ENCODE results near the gene ANKRD24. TPM values are rescaled to one million over a fixed set of nuclear protein-coding genes. Genes with fewer than 3 reads are reported as not detected.

ANKRD24 gene
- total and polyA plus RNA-seq, 2 donors (not counting 3 experiments of a cell fraction or from before 2014, with no cell fraction given) = 0.07 to 0.27 TPM

DNA sequence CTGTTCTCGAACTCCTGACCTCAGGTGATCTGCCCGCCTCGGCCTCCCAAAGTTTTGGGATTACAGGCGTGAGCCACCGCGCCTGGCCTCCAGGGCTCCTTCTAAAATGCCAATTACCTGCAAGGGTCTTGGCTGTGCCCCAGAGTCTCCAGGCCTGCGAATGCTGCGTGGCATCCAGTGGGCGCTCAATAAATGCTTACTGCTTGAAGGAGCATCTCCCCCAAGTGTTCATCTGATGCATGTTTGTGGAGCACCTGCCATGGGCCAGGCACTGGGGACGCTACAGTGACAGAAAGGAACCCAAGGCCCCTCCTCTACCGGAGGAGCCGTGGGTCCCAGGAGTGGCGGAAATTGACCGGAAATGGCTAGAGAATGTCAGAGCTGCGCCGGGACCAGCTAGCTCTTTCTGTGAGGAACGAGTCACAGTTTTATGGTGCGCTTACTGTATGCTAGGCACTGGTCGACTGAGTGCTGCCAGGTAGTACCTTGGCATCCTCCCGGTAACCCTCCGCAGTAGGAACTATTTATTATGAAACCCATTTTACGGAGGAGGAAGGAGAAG, 14.2 kb downstream of the ANKRD24 start:
- intact Hi-C loops (cut with micrococcal nuclease) = no loop called here
- CTCF ChIA-PET = interaction anchor here (1.8 to 2.4 kb wide), 3 partner anchors 10 to 56 kb away, joined by 5 to 10 read pairs (median 7); no protein-coding TSS in a partner anchor

DNA sequence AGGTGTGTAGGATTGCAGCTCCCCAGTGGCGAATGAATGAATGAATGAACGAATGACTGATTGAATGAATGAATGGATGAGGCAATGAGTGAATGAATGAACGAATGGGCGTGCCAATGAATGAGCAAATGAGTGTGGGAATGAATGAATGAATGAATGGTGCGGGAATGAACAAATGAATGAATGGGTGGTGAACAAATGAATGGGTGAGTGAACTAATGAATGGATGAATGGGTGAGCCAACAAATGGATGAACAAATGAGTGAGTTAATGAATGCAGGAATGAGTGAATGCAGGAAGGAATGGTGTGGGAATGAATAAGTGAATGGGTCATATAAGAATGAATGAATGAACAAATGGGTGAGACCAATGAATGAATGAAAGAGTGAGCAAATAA, 14.7 kb downstream of the ANKRD24 start:
- intact Hi-C loops (cut with micrococcal nuclease) = no loop called here

More for the DNA sequence above, 14.2 kb downstream of the ANKRD24 start:
- Histone ChIP-seq H3K9ac (replicated peaks; ENCODE audit: extremely low read depth, insufficient read depth, low read length) (no peak overlapping the region), H2AFZ (ENCODE audit: low read depth, low read length) (no peak overlapping the region), H3K9me3 (replicated peaks; ENCODE audit: control insufficient read depth, insufficient read depth, low read length) (no peaks in the 10 kb centered on the region), H3K79me2 (ENCODE audit: control insufficient read depth, insufficient read depth, low read length) (no peaks in the 10 kb centered on the region), H3K36me3 (ENCODE audit: control insufficient read depth in 2 of 2, extremely low read depth in 1 of 2, insufficient read depth in 2 of 2, low read length in 2 of 2) (no peaks in the 10 kb centered on the region), H3K4me1 (ENCODE audit: control insufficient read depth, extremely low read depth, insufficient read depth, low read length) (no peaks in the 10 kb centered on the region), H3K9me1 (replicated peaks; ENCODE audit: control insufficient read depth, extremely low read depth, insufficient read depth, low read length) (no peaks in the 10 kb centered on the region), H3K4me2 (ENCODE audit: insufficient read depth, low read length) (no peak overlapping the region), H3K4me3 (replicated peaks in 1 of 3; ENCODE audit: insufficient read depth in 1 of 3, low read depth in 1 of 3, low read length in 3 of 3) (no peak overlapping the region), H3K27me3 (ENCODE audit: control insufficient read depth in 2 of 2, insufficient read depth in 2 of 2, low read length in 2 of 2) (peaks cover 8 to 12% of the 10 kb centered on the region in 2 experiments), H4K20me1 (replicated peaks; ENCODE audit: control insufficient read depth, extremely low read depth, insufficient read depth, low read length) (no peaks in the 10 kb centered on the region), H3K27ac (ENCODE audit: insufficient read depth, low read depth, low read length) (no peak overlapping the region)
- no peak for DNase-seq (ENCODE audit: low read depth, low spot score)
- dilution Hi-C loops (cut with MboI; ENCODE audit: extremely low pct_ligation_motif_present, low sequenced_read_pairs) = no loop called here
- POLR2A ChIA-PET = no interaction called here
- no TSS peak for BruUV-seq (replicated peaks)
- TF ChIP-seq JUN (IDR thresholded peaks at IDR 0.05; ENCODE audit: borderline replicate concordance, insufficient read depth, insufficient read length, low read depth) (no peak), EZH2 (IDR thresholded peaks at IDR 0.05; ENCODE audit: borderline replicate concordance, low read depth, low read length, severe bottlenecking) (no peak), GATA2 (IDR thresholded peaks at IDR 0.05; ENCODE audit: insufficient read depth, insufficient read length, low read depth, low read length) (no peak), POLR2AphosphoS5 (IDR thresholded peaks at IDR 0.05; ENCODE audit: insufficient read depth, low read depth, low read length) (no peak), MYC (IDR thresholded peaks at IDR 0.05; ENCODE audit: low read depth, low read length) (no peak)
- no peak for FAIRE-seq

More for the DNA sequence above, 14.7 kb downstream of the ANKRD24 start:
- no peak overlapping the region for H3K4me3 ChIP-seq (replicated peaks in 1 of 3; ENCODE audit: insufficient read depth in 1 of 3, low read depth in 1 of 3, low read length in 3 of 3)
- ChIA-PET POLR2A (no interaction called here), CTCF (interaction anchor here (2.3 to 2.4 kb wide), 2 partner anchors 10 to 57 kb away, joined by 7 to 10 read pairs; no protein-coding TSS in a partner anchor)
- no peaks in the 10 kb centered on the region for H3K9me1 ChIP-seq (replicated peaks; ENCODE audit: control insufficient read depth, extremely low read depth, insufficient read depth, low read length)
- BruUV-seq (replicated peaks) = no TSS peak
- DNase-seq (ENCODE audit: low read depth, low spot score) = no peak
- H3K27ac ChIP-seq (ENCODE audit: insufficient read depth, low read depth, low read length) = no peak overlapping the region
- no peaks in the 10 kb centered on the region for H3K4me1 ChIP-seq (ENCODE audit: control insufficient read depth, extremely low read depth, insufficient read depth, low read length)
- H3K4me2 ChIP-seq (ENCODE audit: insufficient read depth, low read length) = no peak overlapping the region
- no peak overlapping the region for H3K9ac ChIP-seq (replicated peaks; ENCODE audit: extremely low read depth, insufficient read depth, low read length)
- H3K36me3 ChIP-seq (ENCODE audit: control insufficient read depth in 2 of 2, extremely low read depth in 1 of 2, insufficient read depth in 2 of 2, low read length in 2 of 2) = no peaks in the 10 kb centered on the region
- no peak overlapping the region for H2AFZ ChIP-seq (ENCODE audit: low read depth, low read length)
- FAIRE-seq = no peak
- peaks cover 8 to 12% of the 10 kb centered on the region in 2 experiments for H3K27me3 ChIP-seq (ENCODE audit: control insufficient read depth in 2 of 2, insufficient read depth in 2 of 2, low read length in 2 of 2)
- dilution Hi-C loops (cut with MboI; ENCODE audit: extremely low pct_ligation_motif_present, low sequenced_read_pairs) = no loop called here
- H4K20me1 ChIP-seq (replicated peaks; ENCODE audit: control insufficient read depth, extremely low read depth, insufficient read depth, low read length) = no peaks in the 10 kb centered on the region
- TF ChIP-seq MYC (IDR thresholded peaks at IDR 0.05; ENCODE audit: low read depth, low read length) (no peak), JUN (IDR thresholded peaks at IDR 0.05; ENCODE audit: borderline replicate concordance, insufficient read depth, insufficient read length, low read depth) (no peak), FOS (IDR thresholded peaks at IDR 0.05; ENCODE audit: borderline replicate concordance, insufficient read depth, low read length) (no peak), GATA2 (IDR thresholded peaks at IDR 0.05; ENCODE audit: insufficient read depth, insufficient read length, low read depth, low read length) (no peak), POLR2AphosphoS5 (IDR thresholded peaks at IDR 0.05; ENCODE audit: insufficient read depth, low read depth, low read length) (no peak), POLR2A (IDR thresholded peaks at IDR 0.05; ENCODE audit: low read depth, low read length) (no peak), EZH2 (IDR thresholded peaks at IDR 0.05; ENCODE audit: borderline replicate concordance, low read depth, low read length, severe bottlenecking) (no peak)
- TF ChIP-seq, protein P1, sequence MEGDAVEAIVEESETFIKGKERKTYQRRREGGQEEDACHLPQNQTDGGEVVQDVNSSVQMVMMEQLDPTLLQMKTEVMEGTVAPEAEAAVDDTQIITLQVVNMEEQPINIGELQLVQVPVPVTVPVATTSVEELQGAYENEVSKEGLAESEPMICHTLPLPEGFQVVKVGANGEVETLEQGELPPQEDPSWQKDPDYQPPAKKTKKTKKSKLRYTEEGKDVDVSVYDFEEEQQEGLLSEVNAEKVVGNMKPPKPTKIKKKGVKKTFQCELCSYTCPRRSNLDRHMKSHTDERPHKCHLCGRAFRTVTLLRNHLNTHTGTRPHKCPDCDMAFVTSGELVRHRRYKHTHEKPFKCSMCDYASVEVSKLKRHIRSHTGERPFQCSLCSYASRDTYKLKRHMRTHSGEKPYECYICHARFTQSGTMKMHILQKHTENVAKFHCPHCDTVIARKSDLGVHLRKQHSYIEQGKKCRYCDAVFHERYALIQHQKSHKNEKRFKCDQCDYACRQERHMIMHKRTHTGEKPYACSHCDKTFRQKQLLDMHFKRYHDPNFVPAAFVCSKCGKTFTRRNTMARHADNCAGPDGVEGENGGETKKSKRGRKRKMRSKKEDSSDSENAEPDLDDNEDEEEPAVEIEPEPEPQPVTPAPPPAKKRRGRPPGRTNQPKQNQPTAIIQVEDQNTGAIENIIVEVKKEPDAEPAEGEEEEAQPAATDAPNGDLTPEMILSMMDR (IDR thresholded peaks at IDR 0.05; ENCODE audit: extremely low read depth in 1 of 2, insufficient read depth in 1 of 2, low read depth in 1 of 2, low read length in 2 of 2) = no peak
- TF ChIP-seq, protein P2, sequence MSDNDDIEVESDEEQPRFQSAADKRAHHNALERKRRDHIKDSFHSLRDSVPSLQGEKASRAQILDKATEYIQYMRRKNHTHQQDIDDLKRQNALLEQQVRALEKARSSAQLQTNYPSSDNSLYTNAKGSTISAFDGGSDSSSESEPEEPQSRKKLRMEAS (IDR thresholded peaks at IDR 0.05; ENCODE audit: insufficient read depth, insufficient read length) = no peak
- no peaks in the 10 kb centered on the region for H3K79me2 ChIP-seq (ENCODE audit: control insufficient read depth, insufficient read depth, low read length)
- no peaks in the 10 kb centered on the region for H3K9me3 ChIP-seq (replicated peaks; ENCODE audit: control insufficient read depth, insufficient read depth, low read length)
